DOHH2 (cell line): ENCODE measurements around the gene STXBP4.

Source experiments
- H3F3A ChIP-seq: fragments of 200-600 bp; sonication (generic), shearing (Covaris generic); 2 replicates; pipeline ENCODE4 v1.6.0; 2016; ENCODE audit warnings: antibody characterized with exemption, mild to moderate bottlenecking; ENCODE audit not compliant: control insufficient read depth, insufficient read depth
- H3K27ac ChIP-seq: fragments of 200-600 bp; sonication (generic); 2 replicates; pipeline ENCODE4 v1.5.1; 2014; ENCODE audit warnings: low read depth, mild to moderate bottlenecking, low read length, moderate library complexity
- H3K27me3 ChIP-seq: fragments of 200-600 bp; sonication (generic); 2 replicates; pipeline ENCODE4 v1.6.1; 2014; ENCODE audit warnings: mild to moderate bottlenecking, low read length, mixed read lengths; ENCODE audit not compliant: control insufficient read depth
- H3K36me3 ChIP-seq: fragments of 200-600 bp; sonication (generic); 2 replicates; pipeline ENCODE4 v1.6.1; 2014; ENCODE audit warnings: mild to moderate bottlenecking, low read length, moderate library complexity, mixed read lengths; ENCODE audit not compliant: control insufficient read depth
- H3K4me1 ChIP-seq: fragments of 200-600 bp; sonication (generic); 2 replicates; pipeline ENCODE4 v1.6.1; 2014; ENCODE audit warnings: mild to moderate bottlenecking, low read length, mixed read lengths; ENCODE audit not compliant: control insufficient read depth
- H3K4me2 ChIP-seq: fragments of 200-600 bp; sonication (generic); 2 replicates; pipeline ENCODE4 v1.6.0; 2014; ENCODE audit warnings: mild to moderate bottlenecking, low read length, moderate library complexity
- H3K4me3 ChIP-seq: fragments of 200-600 bp; sonication (generic); 2 replicates; pipeline ENCODE4 v1.5.1; 2014; ENCODE audit warnings: mild to moderate bottlenecking, low read length, mixed read lengths
- H3K79me2 ChIP-seq: fragments of 200-600 bp; sonication (generic); 2 replicates; pipeline ENCODE4 v1.6.1; 2014; ENCODE audit warnings: mild to moderate bottlenecking, low read length, mixed read lengths; ENCODE audit not compliant: control insufficient read depth
- H3K9me2 ChIP-seq: fragments of 200-600 bp; sonication (generic); replicated peaks from 2 replicates; pipeline ENCODE4 v1.6.1; 2014; ENCODE audit warnings: mild to moderate bottlenecking, low read length, mixed read lengths; ENCODE audit not compliant: control insufficient read depth
- H3K9me3 ChIP-seq: fragments of 200-600 bp; sonication (generic); 2 replicates; pipeline ENCODE4 v1.6.1; 2014; ENCODE audit warnings: antibody characterized with exemption, low read length, mixed read lengths; ENCODE audit not compliant: control insufficient read depth, insufficient read depth
- H4K20me1 ChIP-seq: fragments of 200-600 bp; sonication (generic); 2 replicates; pipeline ENCODE4 v1.6.0; 2014; ENCODE audit warnings: low read depth, mild to moderate bottlenecking, antibody characterized with exemption, low read length, moderate library complexity; ENCODE audit not compliant: control insufficient read depth, insufficient read depth
- CTCF ChIP-seq: fragments of 200-600 bp; sonication (generic); IDR thresholded peaks from one replicate; pipeline ENCODE4 v1.5.1; 2014; ENCODE audit warnings: antibody characterized with exemption, mild to moderate bottlenecking, low read depth, low read length; ENCODE audit not compliant: poor library complexity, severe bottlenecking
- EZH2phosphoT487 ChIP-seq: fragments of 200-600 bp; sonication (generic); IDR thresholded peaks from 2 replicates; pipeline ENCODE4 v1.6.1; 2017; ENCODE audit warnings: borderline replicate concordance, mild to moderate bottlenecking, antibody characterized with exemption, low read length, moderate library complexity, mixed read lengths

The STXBP4 gene

GRCh38 chr17:54992797-54993639, 24.5 kb downstream of the STXBP4 start:
- H3K9me2 ChIP-seq: no peaks in the 10 kb centered on the region
- H3K4me1 ChIP-seq: no peaks in the 10 kb centered on the region
- no peak overlapping the region for H3K27ac ChIP-seq
- H3K79me2 ChIP-seq: no peaks in the 10 kb centered on the region
- H3F3A ChIP-seq: no peaks in the 10 kb centered on the region
- H3K36me3 ChIP-seq: no peaks in the 10 kb centered on the region
- no peaks in the 10 kb centered on the region for H3K27me3 ChIP-seq
- H4K20me1 ChIP-seq: no peaks in the 10 kb centered on the region
- no peaks in the 10 kb centered on the region for H3K9me3 ChIP-seq
- no peak overlapping the region for H3K4me2 ChIP-seq
- TF ChIP-seq CTCF (peak; percentile 66), EZH2phosphoT487 (no peak)
- no peak overlapping the region for H3K4me3 ChIP-seq

GRCh38 chr17:54996441-54996840, 27.9 kb downstream of the STXBP4 start:
- Histone ChIP-seq H3K79me2 (no peaks in the 10 kb centered on the region), H3K4me2 (no peak overlapping the region), H3K4me3 (no peak overlapping the region), H3K36me3 (no peaks in the 10 kb centered on the region), H3K4me1 (no peaks in the 10 kb centered on the region), H3K9me3 (no peaks in the 10 kb centered on the region), H3K27me3 (no peaks in the 10 kb centered on the region), H3K9me2 (no peaks in the 10 kb centered on the region), H3K27ac (no peak overlapping the region), H3F3A (no peaks in the 10 kb centered on the region), H4K20me1 (no peaks in the 10 kb centered on the region)
- no peak for TF ChIP-seq CTCF
- TF ChIP-seq EZH2phosphoT487: no peak

GRCh38 chr17:55002458-55002857, 33.9 kb downstream of the STXBP4 start:
- no peaks in the 10 kb centered on the region for H3K9me3 ChIP-seq
- H3K27ac ChIP-seq: no peak overlapping the region
- H3K27me3 ChIP-seq: no peaks in the 10 kb centered on the region
- no peaks in the 10 kb centered on the region for H3K9me2 ChIP-seq
- no peaks in the 10 kb centered on the region for H4K20me1 ChIP-seq
- no peaks in the 10 kb centered on the region for H3K79me2 ChIP-seq
- no peak overlapping the region for H3K4me2 ChIP-seq
- no peaks in the 10 kb centered on the region for H3K4me1 ChIP-seq
- H3K36me3 ChIP-seq: no peaks in the 10 kb centered on the region
- no peaks in the 10 kb centered on the region for H3F3A ChIP-seq
- no peak overlapping the region for H3K4me3 ChIP-seq
- TF ChIP-seq EZH2phosphoT487 (no peak), CTCF (no peak)
